Measurements from ENCODE around the gene RPP25L.
A peak's percentile ranks its signal among the peaks of the same experiment; 100 is the strongest.

RPP25L gene

GRCh38 chr9:34585946-34586669 lies 25.8 kb downstream of the RPP25L start:
- FAIRE-seq (no peak), DNase-seq (ENCODE audit: low spot score) (no peak)

DNA sequence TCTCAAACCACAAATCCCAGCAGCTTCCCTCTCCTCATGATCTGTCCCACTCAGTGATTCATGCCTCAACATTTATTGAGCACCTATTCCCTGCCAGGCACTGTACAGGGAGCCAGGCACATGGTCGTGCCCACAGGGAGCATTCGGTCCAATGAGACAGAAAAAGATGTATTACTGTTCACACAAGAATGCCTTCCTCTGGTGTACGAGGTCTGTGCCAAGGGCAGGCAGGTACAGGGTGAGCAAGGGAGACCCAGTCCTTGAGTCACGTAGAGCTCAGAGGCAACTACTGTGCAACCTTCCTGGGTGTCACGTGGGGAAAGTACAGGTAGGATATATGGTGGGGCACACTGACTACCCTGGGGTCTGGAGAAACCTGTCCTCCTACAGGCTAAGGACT lies 26.9 kb downstream of the RPP25L start:
- FAIRE-seq (no peak), DNase-seq (ENCODE audit: low spot score) (no peak)

DNA sequence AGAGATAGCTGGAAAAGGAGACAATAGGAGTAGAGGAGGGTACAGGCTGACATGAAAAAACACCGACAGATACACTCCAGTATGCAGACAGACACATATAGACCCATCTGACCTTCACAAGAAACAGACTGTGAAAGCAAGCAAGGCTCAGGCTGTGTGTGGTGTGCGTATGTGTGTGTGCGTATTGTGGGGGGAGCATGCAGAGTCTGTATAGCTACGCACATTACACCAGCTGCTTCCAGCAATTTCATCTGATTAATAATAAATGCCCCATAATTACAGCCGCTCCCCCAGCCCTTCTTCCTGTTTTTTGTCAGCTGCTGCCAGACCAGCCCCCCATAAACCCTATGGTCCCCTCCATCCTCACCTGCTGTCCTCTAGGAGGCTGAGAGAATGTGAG lies 29.1 kb downstream of the RPP25L start:
- DNase-seq (ENCODE audit: low spot score) (no peak), FAIRE-seq (no peak)

GRCh38 chr9:34581318-34581717 lies 30.6 kb downstream of the RPP25L start:
- no peak for FAIRE-seq

DNA sequence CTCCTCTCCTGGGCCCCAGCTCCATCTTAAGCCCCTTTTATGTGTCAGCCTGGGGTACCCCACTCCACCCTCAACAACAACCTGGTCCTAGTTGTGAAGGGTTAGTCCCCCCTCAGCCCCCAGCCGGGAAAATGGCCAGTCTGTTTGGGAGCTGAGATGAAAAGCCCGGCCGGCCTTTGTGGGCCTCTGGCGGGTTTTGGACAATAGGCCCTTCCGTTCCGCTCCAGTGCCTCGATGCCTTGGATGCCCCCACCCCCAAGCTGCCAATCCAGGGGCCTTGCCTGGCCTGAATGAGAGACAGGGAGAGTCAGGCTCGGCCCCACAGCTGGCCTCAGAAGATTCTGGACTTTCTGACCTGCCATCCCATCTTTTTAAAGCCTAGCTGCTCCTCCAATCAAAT lies 31.5 kb downstream of the RPP25L start:
- FAIRE-seq (no peak), DNase-seq (ENCODE audit: low spot score) (no peak)

More at GRCh38 chr9:34581318-34581717, 30.6 kb downstream of the RPP25L start:
- no peak for DNase-seq (ENCODE audit: low spot score)

GRCh38 chr9:34579808-34580163 lies 32.1 kb downstream of the RPP25L start:
- no peak for DNase-seq (ENCODE audit: low spot score)

GRCh38 chr9:34579104-34579807 lies 32.6 kb downstream of the RPP25L start:
- FAIRE-seq (no peak), DNase-seq (ENCODE audit: low spot score) (no peak)

More at GRCh38 chr9:34579808-34580163, 32.1 kb downstream of the RPP25L start:
- no peak for FAIRE-seq

DNA sequence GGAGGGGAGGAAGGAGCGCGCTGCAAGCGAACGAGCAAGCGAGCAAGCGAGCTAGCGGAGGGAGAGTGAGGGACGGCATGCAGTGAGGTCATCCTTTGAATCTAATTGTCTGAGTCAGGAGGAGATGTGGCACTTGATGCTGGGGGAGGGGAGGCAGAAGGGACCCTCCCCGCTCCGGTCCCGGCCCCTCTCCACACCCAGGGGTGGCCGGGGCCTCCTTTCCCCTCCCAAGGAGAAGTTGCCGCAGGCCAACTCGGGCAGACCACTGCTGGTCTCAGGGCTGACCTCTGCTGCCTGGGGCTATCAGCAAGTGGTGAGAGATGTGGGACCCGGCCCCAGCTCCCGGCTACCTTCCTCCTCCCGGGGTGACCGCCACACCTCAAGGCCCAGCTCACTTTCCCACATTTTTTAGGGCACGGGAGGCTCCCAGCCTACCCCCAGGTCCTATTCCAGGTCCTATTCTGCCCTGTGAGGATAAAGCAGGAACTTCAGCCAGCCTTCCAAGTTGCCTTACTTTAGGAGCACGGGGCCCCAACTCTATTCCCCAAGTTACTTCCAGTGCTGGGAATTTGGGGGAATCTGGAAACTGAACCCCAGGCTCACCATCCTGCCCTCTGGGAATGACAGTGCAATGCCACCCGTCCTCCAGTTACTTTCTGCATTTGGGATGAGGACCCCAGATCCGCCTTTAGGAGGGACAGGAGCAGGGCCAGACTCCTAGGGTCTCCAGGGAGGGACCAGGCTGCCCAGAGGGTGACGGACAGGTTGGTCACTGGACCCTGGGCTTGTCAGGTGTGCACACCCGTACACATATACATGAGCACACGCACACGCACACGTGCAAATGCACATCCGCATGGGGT lies 33.4 kb downstream of the RPP25L start:
- FAIRE-seq = no peak
- DNase-seq (ENCODE audit: low spot score) = no peak

- DNase-seq (ENCODE audit: low spot score) = no peak
- FAIRE-seq = no peak
These were observed 34.3 kb downstream of the RPP25L start for GRCh38 chr9:34577400-34578240.

DNA sequence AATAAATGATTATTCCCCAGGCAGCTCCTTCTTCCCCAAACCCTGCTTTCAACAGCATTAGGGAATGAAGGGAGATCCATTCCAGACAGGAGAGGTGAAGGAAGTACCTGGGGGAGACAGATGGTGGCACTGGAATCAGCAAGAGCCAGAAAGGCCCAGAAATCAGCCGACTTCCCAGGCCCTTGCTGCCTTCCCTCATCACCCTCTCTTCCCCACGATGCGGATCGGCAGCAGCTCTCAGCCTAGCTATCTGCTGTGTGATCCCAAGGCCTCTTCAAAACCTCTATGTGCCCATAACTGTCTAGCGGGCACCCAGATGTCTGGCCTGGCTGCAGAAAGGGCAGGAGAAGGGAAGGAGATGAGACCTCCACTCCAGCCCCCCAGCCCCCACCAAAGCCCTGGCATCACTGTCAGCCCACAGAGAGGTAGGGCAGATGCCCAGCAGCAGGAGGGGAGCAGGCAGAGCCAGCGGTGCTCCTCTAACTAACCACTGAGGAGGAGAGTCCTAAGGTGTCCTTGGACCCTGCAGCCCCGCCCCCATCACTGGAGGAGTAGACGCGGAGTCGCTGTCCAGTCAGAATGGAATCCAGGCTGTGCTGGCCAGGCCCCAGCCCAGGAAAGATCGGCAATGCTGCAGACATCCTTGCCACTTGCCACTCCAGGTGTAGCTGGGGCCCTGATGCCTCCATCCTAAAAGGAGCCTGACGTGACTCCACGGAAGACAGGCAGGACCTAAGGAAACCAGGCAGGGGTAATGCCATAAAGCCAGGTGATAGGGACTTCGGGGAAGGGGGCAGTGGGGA lies 35.1 kb downstream of the RPP25L start:
- no peak for FAIRE-seq
- DNase-seq (ENCODE audit: low spot score) = no peak

- DNase-seq (ENCODE audit: low spot score) (no peak), FAIRE-seq (no peak)
These were observed 35.9 kb downstream of the RPP25L start for GRCh38 chr9:34575862-34576596.

- FAIRE-seq (no peak), DNase-seq (ENCODE audit: low spot score) (no peak)
These were observed 36.7 kb downstream of the RPP25L start for GRCh38 chr9:34575241-34575640.

- no peak for FAIRE-seq
These were observed 37.3 kb downstream of the RPP25L start for GRCh38 chr9:34574571-34574970.

DNA sequence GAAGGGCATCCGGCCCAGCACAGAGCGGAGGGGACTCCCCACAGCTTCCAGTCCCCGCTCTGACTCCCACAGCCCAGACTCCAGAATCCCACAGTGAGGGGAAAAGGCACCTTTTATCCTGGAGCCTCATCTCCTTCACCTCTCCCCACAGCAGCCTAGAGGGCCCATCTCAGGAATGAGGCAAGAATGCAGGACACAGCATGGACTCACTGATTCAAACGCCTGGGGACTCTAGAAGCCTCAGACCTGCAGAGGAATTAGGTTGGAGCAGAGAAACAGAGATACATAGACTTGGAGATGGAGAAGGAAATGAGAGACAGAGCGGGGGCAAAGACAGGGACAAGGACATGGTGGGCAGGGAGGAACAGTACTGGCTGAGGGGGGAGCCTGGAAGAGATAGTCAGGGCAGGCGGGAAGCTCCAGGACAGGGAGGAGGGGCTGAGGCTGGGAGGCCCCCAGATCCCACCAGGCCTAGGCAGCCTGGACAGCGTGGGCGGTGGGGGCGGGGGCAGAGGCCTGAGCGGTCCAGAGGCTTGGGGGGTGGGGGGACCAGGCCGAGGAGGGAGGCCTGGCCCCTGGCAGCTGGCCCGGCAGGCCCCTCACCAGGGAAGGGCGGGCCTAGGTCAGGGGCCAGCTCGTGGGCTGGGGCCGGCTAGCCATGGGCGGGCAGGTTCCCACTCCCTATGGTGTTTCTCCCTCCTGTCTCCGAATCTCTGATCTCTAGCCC lies 38.1 kb downstream of the RPP25L start:
- FAIRE-seq = no peak
- no peak for DNase-seq (ENCODE audit: low spot score)

More at GRCh38 chr9:34574571-34574970, 37.3 kb downstream of the RPP25L start:
- DNase-seq (ENCODE audit: low spot score) = no peak

GRCh38 chr9:34572628-34573027 lies 39.3 kb downstream of the RPP25L start:
- DNase-seq (ENCODE audit: low spot score) (no peak), FAIRE-seq (peak; percentile 95)

DNA sequence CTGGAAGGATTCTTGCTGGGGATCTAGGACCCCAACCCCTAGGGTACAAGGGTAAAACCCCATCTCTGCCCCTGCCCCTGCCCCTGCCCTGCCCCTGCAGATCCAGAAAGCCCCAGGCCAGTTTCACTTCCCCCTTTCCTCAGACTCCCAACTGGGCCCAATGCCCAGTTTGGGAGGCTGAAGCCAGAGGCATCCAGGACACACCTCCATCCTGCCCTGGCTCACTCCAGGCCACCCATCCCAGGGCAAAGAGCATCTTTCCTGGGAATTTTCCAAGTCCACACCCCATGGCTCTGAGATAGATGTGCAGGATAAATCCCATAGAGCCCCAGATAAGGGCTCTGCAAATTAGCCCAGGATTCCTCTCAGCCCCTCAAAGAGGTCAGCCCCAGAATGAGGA lies 39.8 kb downstream of the RPP25L start:
- FAIRE-seq (no peak), DNase-seq (ENCODE audit: low spot score) (no peak)

GRCh38 chr9:34571481-34571810 lies 40.5 kb downstream of the RPP25L start:
- FAIRE-seq = no peak
- DNase-seq (ENCODE audit: low spot score) = no peak

DNA sequence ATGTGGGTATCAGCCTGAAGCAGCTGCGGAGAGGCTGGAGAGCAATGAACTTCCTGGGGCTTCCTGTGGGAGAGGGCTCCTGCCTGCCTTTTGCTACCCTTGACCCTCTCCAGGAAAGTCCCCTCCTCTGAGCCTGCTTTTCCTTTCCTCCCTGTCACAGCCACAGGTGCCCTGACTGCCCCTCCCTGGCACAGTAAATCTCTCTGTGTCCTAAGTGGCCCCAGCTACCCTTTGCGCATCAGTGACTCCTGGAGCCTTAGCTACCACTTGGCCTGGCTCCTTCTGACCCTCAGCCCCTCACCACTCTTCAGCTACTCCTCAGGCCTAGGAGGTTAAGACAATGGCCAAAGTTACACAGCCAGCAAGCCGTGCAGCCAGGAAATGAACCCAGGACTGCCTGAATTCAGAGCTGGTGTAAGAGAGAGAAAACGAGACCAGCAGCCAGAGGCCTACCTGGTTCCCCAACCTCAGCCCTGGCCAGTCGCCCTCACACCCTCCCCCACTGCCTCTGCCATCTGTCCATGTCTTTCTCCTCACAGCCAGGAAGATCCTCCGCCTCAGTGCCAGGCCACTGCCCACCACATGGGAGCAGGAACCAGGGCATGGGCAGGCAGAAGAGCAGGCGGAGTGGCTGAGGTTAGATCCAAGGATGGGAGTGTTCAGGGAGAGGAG lies 41.0 kb downstream of the RPP25L start:
- FAIRE-seq (no peak), DNase-seq (ENCODE audit: low spot score) (no peak)

DNA sequence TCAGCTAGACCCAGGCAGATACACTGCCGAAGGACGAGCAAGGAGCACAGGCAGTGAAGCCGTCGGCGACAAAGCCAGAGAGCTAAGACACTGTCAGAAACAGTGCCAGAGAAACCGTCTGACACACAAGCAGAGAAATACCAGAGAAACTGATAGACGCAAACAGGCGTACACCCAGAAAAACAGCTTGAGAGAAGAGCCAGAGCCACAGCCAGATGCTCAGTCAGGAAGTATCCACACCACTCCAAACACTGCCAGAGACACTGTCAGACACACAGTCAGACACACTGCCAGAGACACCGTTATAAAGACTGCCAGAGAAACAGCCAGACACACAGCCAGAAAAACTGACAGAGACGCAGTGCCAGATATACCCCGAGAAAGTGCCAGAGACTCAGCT lies 41.5 kb downstream of the RPP25L start:
- DNase-seq (ENCODE audit: low spot score) = no peak
- no peak for FAIRE-seq
